ENCODE data around the gene B3GNT7. TPM values are rescaled to one million over a fixed set of nuclear protein-coding genes. Genes with fewer than 3 reads are reported as not detected.

Gene B3GNT7
- polyA plus RNA-seq, 1 donor (not counting 4 experiments of a cell fraction or from before 2014, with no cell fraction given): not detected

GRCh38 chr2:231376857-231377256 lies 18.7 kb upstream of the B3GNT7 start:
- H3K27me3 ChIP-seq (ENCODE audit: control insufficient read depth, extremely low read depth, insufficient read depth, low read length): no peaks in the 10 kb centered on the region
- FAIRE-seq (no peak), DNase-seq (ENCODE audit: low read depth, low spot score) (no peak)
- H3K4me2 ChIP-seq (ENCODE audit: control insufficient read depth, extremely low read depth, insufficient read depth, low read depth, low read length): no peak overlapping the region
- H3K36me3 ChIP-seq (ENCODE audit: control insufficient read depth in 2 of 2, extremely low read depth in 1 of 2, insufficient read depth in 2 of 2, low read length in 2 of 2): no peaks in the 10 kb centered on the region
- no peaks in the 10 kb centered on the region for H3K79me2 ChIP-seq (ENCODE audit: control insufficient read depth, insufficient read depth, low read length)
- H3K9me1 ChIP-seq (ENCODE audit: control insufficient read depth, extremely low read depth, insufficient read depth, low read length): no peaks in the 10 kb centered on the region
- H2AFZ ChIP-seq (ENCODE audit: control insufficient read depth, low read length): no peak overlapping the region
- H3K9ac ChIP-seq (ENCODE audit: control insufficient read depth, extremely low read depth, insufficient read depth, low read length): no peak overlapping the region
- no peak overlapping the region for H3K4me3 ChIP-seq (ENCODE audit: control insufficient read depth in 2 of 3, extremely low read depth in 1 of 3, insufficient read depth in 2 of 3, low read depth in 1 of 3, low read length in 3 of 3)
- H4K20me1 ChIP-seq (ENCODE audit: control insufficient read depth, extremely low read depth, insufficient read depth, low read length): no peaks in the 10 kb centered on the region
- no peaks in the 10 kb centered on the region for H3K9me3 ChIP-seq (ENCODE audit: control insufficient read depth, low read depth, low read length)
- TF ChIP-seq EZH2 (IDR thresholded peaks at IDR 0.05; ENCODE audit: low read length): no peak
- TF ChIP-seq CTCF (optimal IDR thresholded peaks at IDR 0.05 in 1 of 3, IDR thresholded peaks at IDR 0.05 in 1 of 3, conservative IDR thresholded peaks at IDR 0.05 in 1 of 3; ENCODE audit: extremely low read depth in 1 of 3, insufficient read depth in 2 of 3, low read length in 3 of 3): no peak
- peaks cover 6% of the 10 kb centered on the region for H3K4me1 ChIP-seq (ENCODE audit: control insufficient read depth, extremely low read depth, insufficient read depth, low read length)
- no peak overlapping the region for H3K27ac ChIP-seq (ENCODE audit: control insufficient read depth, insufficient read depth, low read length)
- dilution Hi-C loops (cut with MboI; ENCODE audit: extremely low pct_ligation_motif_present, low sequenced_read_pairs): no loop called here

GRCh38 chr2:231378026-231378722 lies 17.3 kb upstream of the B3GNT7 start:
- TF ChIP-seq CTCF (optimal IDR thresholded peaks at IDR 0.05 in 1 of 3, IDR thresholded peaks at IDR 0.05 in 1 of 3, conservative IDR thresholded peaks at IDR 0.05 in 1 of 3; ENCODE audit: extremely low read depth in 1 of 3, insufficient read depth in 2 of 3, low read length in 3 of 3): no peak
- TF ChIP-seq EZH2 (IDR thresholded peaks at IDR 0.05; ENCODE audit: low read length): no peak
- no peak overlapping the region for H3K4me2 ChIP-seq (ENCODE audit: control insufficient read depth, extremely low read depth, insufficient read depth, low read depth, low read length)
- peaks cover 6% of the 10 kb centered on the region for H3K4me1 ChIP-seq (ENCODE audit: control insufficient read depth, extremely low read depth, insufficient read depth, low read length)
- H3K36me3 ChIP-seq (ENCODE audit: control insufficient read depth in 2 of 2, extremely low read depth in 1 of 2, insufficient read depth in 2 of 2, low read length in 2 of 2): no peaks in the 10 kb centered on the region
- H4K20me1 ChIP-seq (ENCODE audit: control insufficient read depth, extremely low read depth, insufficient read depth, low read length): no peaks in the 10 kb centered on the region
- H3K9ac ChIP-seq (ENCODE audit: control insufficient read depth, extremely low read depth, insufficient read depth, low read length): no peak overlapping the region
- no peaks in the 10 kb centered on the region for H3K9me1 ChIP-seq (ENCODE audit: control insufficient read depth, extremely low read depth, insufficient read depth, low read length)
- peak; percentile 7 for DNase-seq (ENCODE audit: low read depth, low spot score)
- peak overlapping the region; percentile 9 for H2AFZ ChIP-seq (ENCODE audit: control insufficient read depth, low read length)
- H3K4me3 ChIP-seq (ENCODE audit: control insufficient read depth in 2 of 3, extremely low read depth in 1 of 3, insufficient read depth in 2 of 3, low read depth in 1 of 3, low read length in 3 of 3): no peak overlapping the region
- no peak overlapping the region for H3K27ac ChIP-seq (ENCODE audit: control insufficient read depth, insufficient read depth, low read length)
- peak; percentile 71 for FAIRE-seq
- no peaks in the 10 kb centered on the region for H3K79me2 ChIP-seq (ENCODE audit: control insufficient read depth, insufficient read depth, low read length)
- no peaks in the 10 kb centered on the region for H3K27me3 ChIP-seq (ENCODE audit: control insufficient read depth, extremely low read depth, insufficient read depth, low read length)
- H3K9me3 ChIP-seq (ENCODE audit: control insufficient read depth, low read depth, low read length): no peaks in the 10 kb centered on the region
- dilution Hi-C loops (cut with MboI; ENCODE audit: extremely low pct_ligation_motif_present, low sequenced_read_pairs): no loop called here

Data from keratinocyte (primary cell).